ENCODE measurements around the gene FAM170B.

Gene FAM170B

GRCh38 chr10:49152037-49152436 is 18.2 kb upstream of the FAM170B start:
- DNase-seq (ENCODE audit: low spot score) = no peak

GRCh38 chr10:49151481-49151880 is 17.7 kb upstream of the FAM170B start:
- DNase-seq (ENCODE audit: low spot score) = no peak

- DNase-seq (ENCODE audit: low spot score) = no peak
Observed at GRCh38 chr10:49151025-49151445, 17.2 kb upstream of the FAM170B start.

- no peak for DNase-seq (ENCODE audit: low spot score)
Observed at GRCh38 chr10:49150426-49150825, 16.6 kb upstream of the FAM170B start.

GRCh38 chr10:49149881-49150280 is 16.1 kb upstream of the FAM170B start:
- no peak for DNase-seq (ENCODE audit: low spot score)

GRCh38 chr10:49144058-49144720 is 10.4 kb upstream of the FAM170B start:
- no peak for DNase-seq (ENCODE audit: low spot score)

- DNase-seq (ENCODE audit: low spot score) = no peak
Observed at GRCh38 chr10:49143249-49143648, 9.4 kb upstream of the FAM170B start.

- DNase-seq (ENCODE audit: low spot score) = no peak
Observed at GRCh38 chr10:49141541-49142332, 7.9 kb upstream of the FAM170B start.

- DNase-seq (ENCODE audit: low spot score) = no peak
Observed at GRCh38 chr10:49140304-49141177, 6.7 kb upstream of the FAM170B start.

- DNase-seq (ENCODE audit: low spot score) = no peak
Observed at GRCh38 chr10:49139846-49140195, 6.0 kb upstream of the FAM170B start.

- no peak for DNase-seq (ENCODE audit: low spot score)
Observed at GRCh38 chr10:49139028-49139845, 5.4 kb upstream of the FAM170B start.

GRCh38 chr10:49138361-49138891 is 4.6 kb upstream of the FAM170B start:
- DNase-seq (ENCODE audit: low spot score) = no peak

- no peak for DNase-seq (ENCODE audit: low spot score)
Observed at GRCh38 chr10:49136525-49136924, 2.7 kb upstream of the FAM170B start.

GRCh38 chr10:49135575-49136313 is 1.9 kb upstream of the FAM170B start:
- DNase-seq (ENCODE audit: low spot score) = no peak

- DNase-seq (ENCODE audit: low spot score) = no peak
Observed at GRCh38 chr10:49134327-49134726, 506 bp upstream of the FAM170B start.

GRCh38 chr10:49132362-49132737 is 1.5 kb downstream of the FAM170B start:
- no peak for DNase-seq (ENCODE audit: low spot score)

GRCh38 chr10:49131507-49132361 is 2.1 kb downstream of the FAM170B start:
- DNase-seq (ENCODE audit: low spot score) = no peak

- DNase-seq (ENCODE audit: low spot score) = no peak
Observed at GRCh38 chr10:49129376-49129775, 4.4 kb downstream of the FAM170B start.

- DNase-seq (ENCODE audit: low spot score) = no peak
Observed at GRCh38 chr10:49128854-49129253, 5.0 kb downstream of the FAM170B start.
